Measurements from ENCODE around the gene POMT2.
"Not testable (repeated sequence)": the region's sequence is repeated elsewhere in the genome, so short reads cannot be mapped to it uniquely, and the experiment has no call there.

Gene POMT2

GRCh38 chr14:77322250-77322902 is 1.7 kb upstream of the POMT2 start:
- peak overlapping the region; percentile 79 for H3K4me3 ChIP-seq (ENCODE audit: control insufficient read depth, low read depth, low read length)
- TF ChIP-seq CTCF (conservative IDR thresholded peaks at IDR 0.05; ENCODE audit: control insufficient read depth, insufficient read depth, low read depth, low read length), result no peak
- DNase-seq (ENCODE audit: low read depth), result no peak

DNA sequence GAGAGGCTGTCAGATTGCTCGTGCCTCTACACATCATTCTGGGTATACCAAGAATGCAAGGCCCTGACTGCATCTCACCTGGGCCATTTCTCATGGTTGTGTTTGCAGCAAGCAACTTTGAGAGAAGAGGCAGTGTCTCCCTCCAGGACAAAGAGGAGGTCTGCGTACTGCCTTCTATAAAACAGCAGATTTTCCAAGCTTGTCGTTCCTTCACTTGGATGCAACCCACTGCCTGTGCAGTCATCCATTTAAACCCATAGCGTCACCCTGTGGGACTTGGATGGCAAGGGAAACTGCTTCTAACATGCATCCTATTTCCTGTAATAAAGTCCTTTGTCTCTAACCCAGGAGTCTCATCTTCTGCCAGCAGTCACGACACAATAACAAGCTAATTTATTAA is 1.3 kb downstream of the POMT2 start:
- DNase-seq (ENCODE audit: low read depth), result no peak
- no peak overlapping the region for H3K4me3 ChIP-seq (ENCODE audit: control insufficient read depth, low read depth, low read length)
- no peak for TF ChIP-seq CTCF (conservative IDR thresholded peaks at IDR 0.05; ENCODE audit: control insufficient read depth, insufficient read depth, low read depth, low read length)

DNA sequence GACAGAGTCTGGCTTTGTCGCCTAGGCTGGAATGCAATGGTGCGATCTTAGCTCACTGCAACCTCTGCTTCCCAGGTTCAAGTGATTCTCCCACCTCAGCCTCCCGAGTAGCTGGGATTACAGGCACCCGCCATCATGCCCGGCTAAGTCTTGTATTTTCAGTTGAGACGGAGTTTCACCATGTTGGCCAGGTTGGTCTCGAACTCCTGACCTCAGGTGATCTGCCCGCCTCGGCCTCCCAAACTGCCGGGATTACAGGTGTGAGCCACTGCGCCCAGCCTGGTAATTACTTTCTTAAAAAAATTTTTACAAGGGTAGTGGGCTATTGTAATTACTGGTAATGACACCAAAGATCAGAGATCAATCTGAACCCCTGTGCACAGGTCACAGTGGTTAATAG is 1.9 kb downstream of the POMT2 start:
- DNase-seq (ENCODE audit: low read depth), result not testable (repeated sequence)

GRCh38 chr14:77318006-77318553 is 2.6 kb downstream of the POMT2 start:
- DNase-seq (ENCODE audit: low read depth), result no peak
- H3K4me3 ChIP-seq (ENCODE audit: control insufficient read depth, low read depth, low read length), result no peak overlapping the region
- TF ChIP-seq CTCF (conservative IDR thresholded peaks at IDR 0.05; ENCODE audit: control insufficient read depth, insufficient read depth, low read depth, low read length), result no peak

More for the DNA sequence above, 1.9 kb downstream of the POMT2 start:
- H3K4me3 ChIP-seq (ENCODE audit: control insufficient read depth, low read depth, low read length), result not testable (repeated sequence)

- peak; percentile 17 for DNase-seq (ENCODE audit: low read depth)
- TF ChIP-seq CTCF (conservative IDR thresholded peaks at IDR 0.05; ENCODE audit: control insufficient read depth, insufficient read depth, low read depth, low read length), result no peak
- no peak overlapping the region for H3K4me3 ChIP-seq (ENCODE audit: control insufficient read depth, low read depth, low read length)
Measured at GRCh38 chr14:77316872-77317301, 3.8 kb downstream of the POMT2 start.

GRCh38 chr14:77316195-77316505 is 4.5 kb downstream of the POMT2 start:
- TF ChIP-seq CTCF (conservative IDR thresholded peaks at IDR 0.05; ENCODE audit: control insufficient read depth, insufficient read depth, low read depth, low read length), result no peak
- DNase-seq (ENCODE audit: low read depth), result no peak
- no peak overlapping the region for H3K4me3 ChIP-seq (ENCODE audit: control insufficient read depth, low read depth, low read length)

DNA sequence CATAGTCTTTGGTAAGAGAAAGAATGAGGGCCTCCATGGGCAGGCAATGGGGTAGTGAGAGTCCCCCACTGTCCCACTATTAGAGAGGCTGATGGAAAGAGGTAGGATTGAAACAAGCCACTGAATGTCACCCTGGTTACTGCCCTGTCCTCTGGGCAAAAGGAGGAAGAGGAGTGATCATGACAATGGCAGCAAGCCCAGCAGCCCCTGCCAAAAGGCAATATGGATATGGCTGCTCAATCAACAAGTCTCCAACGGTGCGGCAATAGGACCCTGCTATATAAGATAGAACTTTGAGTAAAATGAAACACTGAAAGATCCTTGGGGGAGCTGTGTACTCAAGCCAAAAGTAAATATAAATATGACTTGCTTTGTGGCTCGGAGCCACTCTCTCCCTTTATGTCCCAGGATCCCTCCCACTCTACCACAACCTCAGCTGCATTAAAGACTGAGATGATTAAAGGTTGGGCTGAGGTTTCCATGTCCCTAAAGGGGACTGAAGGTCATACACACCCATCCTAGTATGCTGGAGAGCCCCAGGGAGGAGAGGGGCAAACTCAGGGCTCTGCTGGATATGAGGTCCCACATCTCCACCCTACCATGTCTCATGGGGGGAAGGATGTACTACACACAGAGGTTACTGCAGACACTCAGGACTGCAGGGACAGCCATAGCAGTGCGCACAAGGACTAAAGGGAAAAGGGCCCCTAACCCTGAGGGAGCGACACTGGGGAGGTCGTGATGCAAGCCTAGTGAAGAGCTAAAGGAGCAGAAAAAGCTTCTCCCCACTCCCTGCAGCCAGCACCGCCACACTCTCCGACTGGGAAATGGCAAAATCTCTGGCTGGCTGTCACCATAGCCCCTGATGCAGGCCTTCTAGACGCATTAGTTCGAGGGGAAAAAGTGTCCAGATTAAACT is 5.9 kb downstream of the POMT2 start:
- H3K4me3 ChIP-seq (ENCODE audit: control insufficient read depth, low read depth, low read length), result no peak overlapping the region
- TF ChIP-seq CTCF (conservative IDR thresholded peaks at IDR 0.05; ENCODE audit: control insufficient read depth, insufficient read depth, low read depth, low read length), result no peak
- no peak for DNase-seq (ENCODE audit: low read depth)
